ENCODE data around the gene PREPL. TPM values are rescaled to one million over a fixed set of nuclear protein-coding genes. Genes with fewer than 3 reads are reported as not detected.
A peak's percentile ranks its signal among the peaks of the same experiment; 100 is the strongest.

Gene PREPL
- total RNA-seq, 1 donor from 2014 or later, result 45.6 TPM

GRCh38 chr2:44369392-44369791 is 8.1 kb upstream of the PREPL start:
- TF ChIP-seq CTCF (IDR thresholded peaks at IDR 0.05; ENCODE audit: unreplicated experiment), result no peak
- Mint-ChIP-seq H3K9me3 (ENCODE audit: low read depth) (peaks cover 4% of the 10 kb centered on the region), H3K27me3 (no peaks in the 10 kb centered on the region), H3K4me1 (ENCODE audit: low read depth) (peaks cover 1% of the 10 kb centered on the region), H3K27ac (no peak overlapping the region), H3K36me3 (ENCODE audit: insufficient read depth) (peaks cover 3% of the 10 kb centered on the region), H3K4me3 (ENCODE audit: low read depth) (no peak overlapping the region)
- no peak for DNase-seq (ENCODE audit: low spot score, unreplicated experiment)

- H3K36me3 Mint-ChIP-seq (ENCODE audit: insufficient read depth), result peaks cover 2% of the 10 kb centered on the region
- no peak overlapping the region for H3K4me3 Mint-ChIP-seq (ENCODE audit: low read depth)
- H3K9me3 Mint-ChIP-seq (ENCODE audit: low read depth), result peaks cover 4% of the 10 kb centered on the region
- DNase-seq (ENCODE audit: low spot score, unreplicated experiment), result no peak
- no peaks in the 10 kb centered on the region for H3K27me3 Mint-ChIP-seq
- TF ChIP-seq CTCF (IDR thresholded peaks at IDR 0.05; ENCODE audit: unreplicated experiment), result no peak
- H3K4me1 Mint-ChIP-seq (ENCODE audit: low read depth), result peaks cover 5% of the 10 kb centered on the region
- H3K27ac Mint-ChIP-seq, result no peak overlapping the region
Observed at GRCh38 chr2:44367591-44367990, 6.3 kb upstream of the PREPL start.

- no peak for DNase-seq (ENCODE audit: low spot score, unreplicated experiment)
- no peaks in the 10 kb centered on the region for H3K36me3 Mint-ChIP-seq (ENCODE audit: insufficient read depth)
- H3K4me3 Mint-ChIP-seq (ENCODE audit: low read depth), result peak overlapping the region; percentile 6
- no peak overlapping the region for H3K27ac Mint-ChIP-seq
- peaks cover 10% of the 10 kb centered on the region for H3K4me1 Mint-ChIP-seq (ENCODE audit: low read depth)
- H3K27me3 Mint-ChIP-seq, result no peaks in the 10 kb centered on the region
- TF ChIP-seq CTCF (IDR thresholded peaks at IDR 0.05; ENCODE audit: unreplicated experiment), result no peak
- H3K9me3 Mint-ChIP-seq (ENCODE audit: low read depth), result no peaks in the 10 kb centered on the region
Observed at GRCh38 chr2:44364604-44365003, 3.3 kb upstream of the PREPL start.

GRCh38 chr2:44362207-44363015 is 1.1 kb upstream of the PREPL start:
- TF ChIP-seq CTCF (IDR thresholded peaks at IDR 0.05; ENCODE audit: unreplicated experiment), result no peak
- H3K27me3 Mint-ChIP-seq, result no peaks in the 10 kb centered on the region
- no peak for DNase-seq (ENCODE audit: low spot score, unreplicated experiment)
- H3K4me3 Mint-ChIP-seq (ENCODE audit: low read depth), result peak overlapping the region; percentile 98
- no peaks in the 10 kb centered on the region for H3K9me3 Mint-ChIP-seq (ENCODE audit: low read depth)
- peak overlapping the region; percentile 100 for H3K27ac Mint-ChIP-seq
- H3K36me3 Mint-ChIP-seq (ENCODE audit: insufficient read depth), result no peaks in the 10 kb centered on the region
- H3K4me1 Mint-ChIP-seq (ENCODE audit: low read depth), result peaks cover 11% of the 10 kb centered on the region

GRCh38 chr2:44360749-44361329 is 455 bp downstream of the PREPL start:
- Mint-ChIP-seq H3K27me3 (no peaks in the 10 kb centered on the region), H3K36me3 (ENCODE audit: insufficient read depth) (no peaks in the 10 kb centered on the region), H3K4me1 (ENCODE audit: low read depth) (peaks cover 11% of the 10 kb centered on the region), H3K9me3 (ENCODE audit: low read depth) (no peaks in the 10 kb centered on the region), H3K4me3 (ENCODE audit: low read depth) (peak overlapping the region; percentile 98), H3K27ac (peak overlapping the region; percentile 100)
- no peak for TF ChIP-seq CTCF (IDR thresholded peaks at IDR 0.05; ENCODE audit: unreplicated experiment)
- no peak for DNase-seq (ENCODE audit: low spot score, unreplicated experiment)

Measured in progenitor cell of endocrine pancreas (in vitro differentiated cells).